ENCODE results near the gene ZNF687. TPM values are rescaled to one million over a fixed set of nuclear protein-coding genes. Genes with fewer than 3 reads are reported as not detected.

The ZNF687 gene
- total RNA-seq = 13.2 and 17.6 TPM in 2 replicates

GRCh38 chr1:151281969-151282882 lies at the start of gene ZNF687:
TSS of gene ZNF687 (plus strand) at chr1:151282299. CDS start at chr1:151286292, 3,993 bp downstream.

GRCh38 chr1:151254217-151255213 lies 27.6 kb upstream of the ZNF687 start, which contains the start of gene PSMD4:
TSS of gene PSMD4 (plus strand) at chr1:151254734. CDS start at chr1:151254783, 49 bp downstream.

GRCh38 chr1:151327223-151327902 lies 45.3 kb downstream of the ZNF687 start, which contains the start of gene PI4KB:
TSS of gene PI4KB (minus strand) at chr1:151327416. CDS start at chr1:151316481, 10,935 bp downstream.

Other genes with a start within 250 kb of the ZNF687 start
- gene BNIPL, start 245.7 kb upstream of the ZNF687 start, total RNA-seq = 0.17 TPM in 1 of 2 replicates, not detected in the other
- 2.2 and 7.0 TPM in 2 replicates for gene C1orf56, start 234.5 kb upstream of the ZNF687 start, total RNA-seq
- gene CDC42SE1, start 222.7 kb upstream of the ZNF687 start, total RNA-seq = 20.0 and 46.1 TPM in 2 replicates
- gene MLLT11, start 221.9 kb upstream of the ZNF687 start, total RNA-seq = 2.6 TPM in 2 replicates
- 4.6 and 9.2 TPM in 2 replicates for gene GABPB2, start 211.5 kb upstream of the ZNF687 start, total RNA-seq
- gene SEMA6C, start 135.7 kb upstream of the ZNF687 start, total RNA-seq = 3.2 and 3.7 TPM in 2 replicates
- gene TNFAIP8L2, start 125.7 kb upstream of the ZNF687 start, total RNA-seq = not detected in 2 replicates
- 11.0 and 15.9 TPM in 2 replicates for gene LYSMD1, start 116.4 kb upstream of the ZNF687 start, total RNA-seq
- 22.2 and 36.9 TPM in 2 replicates for gene SCNM1, start 116.2 kb upstream of the ZNF687 start, total RNA-seq
- not detected in 2 replicates for gene TMOD4, start 106.3 kb upstream of the ZNF687 start, total RNA-seq
- 29.2 and 32.4 TPM in 2 replicates for gene VPS72, start 92.1 kb upstream of the ZNF687 start, total RNA-seq
- 45.9 and 52.9 TPM in 2 replicates for gene PIP5K1A, start 83.7 kb upstream of the ZNF687 start, total RNA-seq
- gene PSMD4, start 27.6 kb upstream of the ZNF687 start, total RNA-seq = 119 and 132 TPM in 2 replicates
- gene PI4KB, start 45.1 kb downstream of the ZNF687 start, total RNA-seq = 44.9 and 69.8 TPM in 2 replicates
- gene RFX5, start 65.0 kb downstream of the ZNF687 start, total RNA-seq = 12.3 and 15.2 TPM in 2 replicates
- gene SELENBP1, start 90.4 kb downstream of the ZNF687 start, total RNA-seq = 63.1 and 83.0 TPM in 2 replicates
- 271 and 315 TPM in 2 replicates for gene PSMB4, start 117.3 kb downstream of the ZNF687 start, total RNA-seq
- 13.1 and 22.0 TPM in 2 replicates for gene POGZ, start 177.2 kb downstream of the ZNF687 start, total RNA-seq
- under 0.01 and 2.5 TPM in 2 replicates for gene CGN, start 229.1 kb downstream of the ZNF687 start, total RNA-seq